Measurements from ENCODE around the gene TC2N. TPM values are rescaled to one million over a fixed set of nuclear protein-coding genes. Genes with fewer than 3 reads are reported as not detected.

Gene TC2N
- total and polyA plus RNA-seq, 2 donors (not counting 1 experiment from before 2014, with no cell fraction given): 3.7 to 10.4 TPM

GRCh38 chr14:91870890-91871289 lies 3.6 kb upstream of the TC2N start:
- Histone ChIP-seq H2AFZ (ENCODE audit: insufficient read depth, low read depth, low read length, poor library complexity, severe bottlenecking) (no peak overlapping the region), H3K36me3 (replicated peaks in 1 of 2; ENCODE audit: control extremely low read depth in 1 of 2, control insufficient read depth in 1 of 2, extremely low read depth in 1 of 2, insufficient read depth in 2 of 2, low read length in 1 of 2) (no peaks in the 10 kb centered on the region), H3K27ac (ENCODE audit: low read length in 2 of 2) (no peak overlapping the region), H3K4me3 (ENCODE audit: control extremely low read depth in 1 of 5, extremely low read depth in 1 of 5, insufficient read depth in 1 of 5, low read depth in 2 of 5, low read length in 4 of 5) (no peak overlapping the region), H3K27me3 (replicated peaks in 1 of 4; ENCODE audit: control extremely low read depth in 1 of 4, control insufficient read depth in 3 of 4, insufficient read depth in 4 of 4, low read length in 3 of 4) (peaks cover 0 to 2% (median 0%) of the 10 kb centered on the region in 4 experiments), H3K9ac (ENCODE audit: low read length) (no peak overlapping the region), H3K4me2 (replicated peaks; ENCODE audit: low read depth, low read length, poor library complexity, severe bottlenecking) (no peak overlapping the region), H3K79me2 (ENCODE audit: control insufficient read depth, insufficient read depth, low read length) (no peaks in the 10 kb centered on the region), H3K9me3 (ENCODE audit: control extremely low read depth in 1 of 3, control insufficient read depth in 2 of 3, insufficient read depth in 1 of 3, low read length in 2 of 3) (peaks cover 0 to 13% (median 0%) of the 10 kb centered on the region in 3 donors), H3K4me1 (ENCODE audit: control insufficient read depth in 2 of 2, insufficient read depth in 2 of 2, low read length in 2 of 2) (peaks cover 61 to 66% of the 10 kb centered on the region in 2 donors), H4K20me1 (ENCODE audit: control insufficient read depth, insufficient read depth, low read length, poor library complexity, severe bottlenecking) (no peaks in the 10 kb centered on the region)
- ChIA-PET CTCF (no interaction called here), POLR2A (no interaction called here)
- Mint-ChIP-seq H3K4me1 (peaks cover 62% of the 10 kb centered on the region), H3K4me3 (no peak overlapping the region), H3K9me3 (ENCODE audit: insufficient read depth) (no peaks in the 10 kb centered on the region), H3K27me3 (no peaks in the 10 kb centered on the region), H3K27ac (no peak overlapping the region)
- TF ChIP-seq EZH2 (IDR thresholded peaks at IDR 0.05; ENCODE audit: borderline replicate concordance, insufficient read depth, low read depth, low read length, poor library complexity, severe bottlenecking) (no peak), CTCF (IDR thresholded peaks at IDR 0.05) (no peak)
- no peak for ATAC-seq (ENCODE audit: low read depth)
- WGBS (ENCODE audit: insufficient coverage): no CpG with 5 or more reads among the region's 2 CpGs
- intact Hi-C loops (cut with micrococcal nuclease): loop anchor here (5.0 kb wide), 1 partner anchor 41 kb away; no protein-coding TSS in a partner anchor
- DNase-seq: no peak

DNA sequence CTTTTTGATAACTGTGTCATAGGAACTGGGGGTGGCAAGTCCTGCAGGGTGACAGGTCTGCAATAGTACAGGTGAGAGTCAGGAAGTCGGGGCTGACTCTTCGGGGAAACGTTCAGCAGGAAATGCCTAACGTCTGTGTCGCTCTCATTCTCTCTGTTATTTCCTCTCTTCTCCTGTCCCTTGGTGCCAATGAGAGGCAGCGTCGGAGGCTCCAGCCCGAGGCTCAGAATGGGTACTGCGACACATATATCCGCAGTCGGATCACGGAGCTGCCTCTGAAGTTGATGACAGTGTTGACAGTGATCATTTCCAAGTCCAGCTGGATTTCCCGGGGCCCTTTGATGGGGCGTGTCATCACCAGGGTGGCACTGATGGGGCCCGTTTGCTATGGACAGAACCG lies 2.7 kb upstream of the TC2N start:
- intact Hi-C loops (cut with micrococcal nuclease): loop anchor here (5.0 kb wide), 1 partner anchor 42 kb away; no protein-coding TSS in a partner anchor

More for the DNA sequence above, 2.7 kb upstream of the TC2N start:
- Mint-ChIP-seq H3K4me3 (peak overlapping the region; percentile 6), H3K27ac (no peak overlapping the region), H3K9me3 (ENCODE audit: insufficient read depth) (no peaks in the 10 kb centered on the region), H3K27me3 (no peaks in the 10 kb centered on the region), H3K4me1 (peaks cover 61% of the 10 kb centered on the region)
- Histone ChIP-seq H2AFZ (ENCODE audit: insufficient read depth, low read depth, low read length, poor library complexity, severe bottlenecking) (peak overlapping the region; percentile 47), H3K4me2 (replicated peaks; ENCODE audit: low read depth, low read length, poor library complexity, severe bottlenecking) (peak overlapping the region; percentile 27), H3K36me3 (replicated peaks in 1 of 2; ENCODE audit: control extremely low read depth in 1 of 2, control insufficient read depth in 1 of 2, extremely low read depth in 1 of 2, insufficient read depth in 2 of 2, low read length in 1 of 2) (no peaks in the 10 kb centered on the region), H3K4me3 (ENCODE audit: control extremely low read depth in 1 of 5, extremely low read depth in 1 of 5, insufficient read depth in 1 of 5, low read depth in 2 of 5, low read length in 4 of 5) (no peak overlapping the region), H3K9me3 (ENCODE audit: control extremely low read depth in 1 of 3, control insufficient read depth in 2 of 3, insufficient read depth in 1 of 3, low read length in 2 of 3) (peaks cover 0 to 13% (median 0%) of the 10 kb centered on the region in 3 donors), H3K4me1 (ENCODE audit: control insufficient read depth in 2 of 2, insufficient read depth in 2 of 2, low read length in 2 of 2) (peaks cover 61 to 66% of the 10 kb centered on the region in 2 donors), H4K20me1 (ENCODE audit: control insufficient read depth, insufficient read depth, low read length, poor library complexity, severe bottlenecking) (no peaks in the 10 kb centered on the region), H3K9ac (ENCODE audit: low read length) (no peak overlapping the region), H3K27ac (ENCODE audit: low read length in 2 of 2) (no peak overlapping the region), H3K27me3 (replicated peaks in 1 of 4; ENCODE audit: control extremely low read depth in 1 of 4, control insufficient read depth in 3 of 4, insufficient read depth in 4 of 4, low read length in 3 of 4) (peaks cover 0 to 2% (median 0%) of the 10 kb centered on the region in 4 experiments), H3K79me2 (ENCODE audit: control insufficient read depth, insufficient read depth, low read length) (no peaks in the 10 kb centered on the region)
- DNase-seq (peak; percentile 27), ATAC-seq (ENCODE audit: low read depth) (no peak)
- TF ChIP-seq EZH2 (IDR thresholded peaks at IDR 0.05; ENCODE audit: borderline replicate concordance, insufficient read depth, low read depth, low read length, poor library complexity, severe bottlenecking) (no peak), CTCF (IDR thresholded peaks at IDR 0.05) (no peak)
- 47% methylated on average over 16 of the region's 16 CpGs for WGBS (ENCODE audit: insufficient coverage)
- ChIA-PET CTCF (interaction anchor here (1.5 kb wide), 1 partner anchor 9 kb away, joined by 4 read pairs; no protein-coding TSS in a partner anchor), POLR2A (interaction anchor here (0.6 kb wide), 1 partner anchor 664 kb away, joined by 4 read pairs; no protein-coding TSS in a partner anchor)
